ENCODE results near the gene RND1. TPM values are rescaled to one million over a fixed set of nuclear protein-coding genes. Genes with fewer than 3 reads are reported as not detected.
A peak's percentile ranks its signal among the peaks of the same experiment; 100 is the strongest.

The RND1 gene
- total and polyA plus RNA-seq, 2 of the 8 experiments (the other 6 are each of a cell fraction or from before 2014, with no cell fraction given), result 15.8 to 17.1 TPM

GRCh38 chr12:48824112-48824511 lies 41.6 kb downstream of the RND1 start (continued):
- no peak for TF ChIP-seq CHD7 (IDR thresholded peaks at IDR 0.05; ENCODE audit: insufficient replicate concordance, low read length)
- no peak for TF ChIP-seq SP2 (IDR thresholded peaks at IDR 0.05; ENCODE audit: low read length)
- TF ChIP-seq SP1 (IDR thresholded peaks at IDR 0.05; ENCODE audit: low read depth, low read length), result no peak
- no peak for TF ChIP-seq POU5F1 (IDR thresholded peaks at IDR 0.05; ENCODE audit: low read depth, low read length)
- 0 out of 2 replicates have a peak, but pooled peaks have one; percentile 20 for TF ChIP-seq TAF1 (IDR thresholded peaks at IDR 0.05; ENCODE audit: low read depth, low read length)
- TF ChIP-seq KDM1A (IDR thresholded peaks at IDR 0.05; ENCODE audit: borderline replicate concordance, low read length), result no peak
